CD4-positive, alpha-beta T cell treated with Interleukin-2 at 100 ng/mL for 4 hours (primary cell): ENCODE measurements around the gene PCMT1.
A peak's percentile ranks its signal among the peaks of the same experiment; 100 is the strongest.
"Not testable (repeated sequence)": the region's sequence is repeated elsewhere in the genome, so short reads cannot be mapped to it uniquely, and the experiment has no call there.

Source experiments
- DNase-seq: peaks from one replicate; pipeline ENCODE4 v3.0.0-alpha.2; 2020; ENCODE audit warnings: low spot score

The PCMT1 gene

DNA sequence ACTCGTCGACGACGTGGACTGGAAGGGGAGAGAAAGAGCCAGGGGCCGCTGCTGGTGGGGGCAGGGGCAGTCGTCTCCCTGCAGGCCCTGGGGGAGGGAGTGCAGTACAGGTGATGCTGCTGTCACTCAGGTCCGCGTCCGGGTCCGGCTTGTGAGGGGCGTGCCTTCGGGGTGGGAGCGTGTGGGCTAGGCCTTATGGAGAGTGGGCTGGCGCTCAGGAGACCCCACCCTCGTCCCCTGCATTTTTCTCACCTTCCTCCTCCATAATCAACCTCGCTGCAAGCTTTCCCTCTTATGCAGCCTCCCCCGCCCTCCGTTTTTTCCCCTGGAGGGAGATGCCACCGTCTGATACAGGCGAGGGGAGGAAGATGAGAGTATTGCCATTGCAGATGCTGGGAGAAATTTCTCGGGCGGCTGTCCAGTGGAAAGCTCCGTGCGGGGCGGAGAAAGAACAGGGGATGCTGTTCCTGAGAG, 632 bp downstream of the PCMT1 start:
- DNase-seq = peak; percentile 37

DNA sequence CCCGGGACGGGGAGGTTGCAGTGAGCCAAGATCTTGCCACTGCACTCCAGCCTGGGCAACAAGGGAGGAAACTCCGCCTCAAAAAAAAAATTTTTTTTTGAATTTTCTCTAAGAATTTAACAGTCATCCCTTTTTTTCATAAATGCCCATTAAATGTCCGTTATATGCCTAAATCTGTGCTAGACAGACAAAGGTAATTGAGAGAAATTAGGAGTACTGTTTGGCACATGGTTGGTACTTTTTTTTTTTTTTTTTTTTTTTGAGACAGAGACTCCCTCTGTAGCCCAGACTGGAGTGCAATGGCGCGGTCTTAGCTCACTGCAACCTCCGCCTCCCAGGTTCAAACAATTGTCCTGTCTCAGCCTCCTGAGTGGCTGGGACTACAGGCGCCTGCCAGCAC, 1.7 kb downstream of the PCMT1 start:
- DNase-seq = no peak

DNA sequence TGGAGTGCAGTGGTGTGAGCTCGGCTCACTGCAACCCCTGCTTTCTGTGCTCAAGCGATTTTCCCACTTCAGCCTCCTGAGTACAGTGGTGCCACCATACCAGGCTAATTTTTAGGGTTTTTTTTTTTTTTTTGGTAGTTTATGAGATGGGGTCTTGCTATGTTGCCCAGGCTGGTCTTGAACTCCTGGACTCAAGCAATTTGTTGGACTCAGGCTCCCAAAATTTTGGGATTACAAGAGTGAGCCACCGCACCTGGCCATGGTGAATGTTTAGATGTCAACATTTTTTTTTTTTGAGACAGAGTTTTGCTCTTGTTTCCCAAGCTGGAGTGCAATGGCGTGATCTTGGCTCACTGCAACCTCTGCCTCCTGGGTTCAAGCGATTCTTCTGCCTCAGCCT, 2.4 kb downstream of the PCMT1 start:
- not testable (repeated sequence) for DNase-seq

DNA sequence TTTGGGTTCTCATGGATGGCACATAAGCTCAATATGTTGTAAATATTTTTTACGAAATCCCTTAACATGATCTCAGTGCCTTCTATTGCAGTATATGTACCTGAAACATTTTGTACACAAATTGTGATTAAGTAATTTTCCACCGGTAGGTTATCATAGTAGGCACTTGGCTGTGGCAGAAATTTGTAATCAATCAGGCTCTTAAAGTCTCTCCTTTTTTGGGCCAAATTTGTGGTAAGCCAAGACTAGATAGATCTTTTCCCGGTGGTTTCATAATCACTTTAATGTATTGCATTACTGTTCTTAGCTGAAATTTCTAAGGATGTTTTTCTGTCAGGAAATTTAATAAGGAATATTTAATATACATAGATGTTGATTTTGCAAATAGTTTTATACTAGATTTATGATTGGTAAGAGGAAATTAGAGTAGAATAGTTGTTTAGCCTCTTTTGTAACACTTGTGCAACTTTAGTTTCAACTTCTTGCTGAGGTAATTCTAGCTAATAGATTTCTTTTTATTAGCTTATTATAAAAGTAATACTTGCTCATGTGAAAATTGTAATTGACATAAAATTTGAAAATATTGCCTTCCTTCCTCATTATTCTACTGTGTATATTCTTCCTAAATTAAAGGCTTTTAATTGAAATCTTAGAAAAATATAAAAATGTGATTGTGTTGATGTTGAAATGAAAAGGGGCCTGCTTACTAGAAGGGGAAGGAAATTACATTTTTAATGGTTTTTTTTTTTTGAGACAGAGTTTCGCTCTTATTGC, 3.2 kb downstream of the PCMT1 start:
- DNase-seq = no peak

DNA sequence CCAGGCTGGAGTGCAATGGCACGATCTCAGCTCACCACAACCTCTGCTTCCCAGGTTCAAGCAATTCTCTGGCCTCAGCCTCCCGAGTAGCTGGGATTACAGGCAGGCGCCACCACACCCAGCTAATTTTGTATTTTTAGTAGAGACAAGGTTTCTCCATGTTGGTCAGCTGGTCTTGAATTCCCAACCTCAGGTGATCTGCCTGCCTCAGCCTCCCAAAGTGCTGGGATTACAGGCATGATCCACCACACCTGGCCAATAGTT, 3.8 kb downstream of the PCMT1 start:
- not testable (repeated sequence) for DNase-seq

DNA sequence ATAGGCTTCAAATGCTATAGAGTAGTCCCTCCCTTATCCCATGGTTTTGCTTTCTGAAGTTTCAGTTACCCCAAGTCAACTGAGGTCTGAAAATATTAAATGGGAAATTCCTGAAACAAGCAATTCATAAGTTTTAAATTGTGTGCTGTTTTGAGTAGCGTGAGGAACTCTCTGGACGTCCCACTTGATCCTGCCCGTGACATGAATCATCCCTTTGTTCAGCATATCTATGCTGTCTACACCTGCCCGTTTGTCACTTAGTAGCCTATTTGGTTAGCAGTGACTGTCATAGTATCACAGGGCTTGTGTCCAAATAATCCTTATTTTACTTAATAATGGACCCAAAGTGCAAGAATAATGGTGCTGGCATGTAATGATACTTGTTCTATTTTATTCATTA, 5.0 kb downstream of the PCMT1 start:
- DNase-seq = no peak

DNA sequence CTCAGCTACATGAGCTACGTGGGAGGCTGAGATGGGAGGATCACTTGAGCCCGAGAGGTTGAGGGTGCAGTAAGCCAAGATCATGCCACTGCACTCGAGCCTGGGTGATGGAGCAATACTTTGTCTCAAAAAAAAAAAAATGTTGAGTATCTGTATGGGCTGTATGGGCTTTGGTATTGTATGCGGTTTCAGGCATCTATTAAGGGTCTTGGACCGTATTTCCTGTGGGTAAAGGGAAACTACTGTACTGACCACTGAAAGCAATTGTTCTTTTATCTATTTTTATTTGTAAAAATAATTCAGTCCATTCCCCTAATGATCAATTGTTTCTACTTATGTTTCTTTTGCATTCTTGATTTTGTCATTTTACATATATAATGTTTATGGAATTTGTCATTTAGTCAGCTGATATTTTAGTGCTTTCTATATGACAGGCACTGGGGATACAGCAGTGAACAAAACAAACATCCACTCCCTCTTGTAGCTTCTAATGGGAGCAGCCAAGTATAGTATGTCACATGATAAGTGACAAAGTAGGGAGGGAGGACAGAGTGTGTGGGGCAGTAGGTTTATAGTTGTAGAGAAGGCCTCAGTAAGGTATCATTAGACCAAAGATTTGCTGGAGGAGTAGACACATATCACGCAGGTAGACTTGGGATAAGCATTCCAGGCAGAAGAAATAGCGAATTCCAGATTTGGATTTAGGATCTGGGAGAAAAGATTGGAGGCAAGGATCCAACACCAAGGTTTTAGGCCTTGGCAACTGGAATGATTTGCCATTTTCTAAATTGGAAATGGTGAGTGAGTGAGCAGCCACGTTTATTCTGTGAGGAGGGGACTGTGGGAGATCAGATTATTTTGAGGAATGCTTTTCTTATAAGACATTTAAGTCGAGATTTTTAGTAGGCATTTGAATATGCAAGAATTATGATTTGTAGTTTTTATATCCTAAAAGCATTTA, 6.0 kb downstream of the PCMT1 start:
- no peak for DNase-seq

DNA sequence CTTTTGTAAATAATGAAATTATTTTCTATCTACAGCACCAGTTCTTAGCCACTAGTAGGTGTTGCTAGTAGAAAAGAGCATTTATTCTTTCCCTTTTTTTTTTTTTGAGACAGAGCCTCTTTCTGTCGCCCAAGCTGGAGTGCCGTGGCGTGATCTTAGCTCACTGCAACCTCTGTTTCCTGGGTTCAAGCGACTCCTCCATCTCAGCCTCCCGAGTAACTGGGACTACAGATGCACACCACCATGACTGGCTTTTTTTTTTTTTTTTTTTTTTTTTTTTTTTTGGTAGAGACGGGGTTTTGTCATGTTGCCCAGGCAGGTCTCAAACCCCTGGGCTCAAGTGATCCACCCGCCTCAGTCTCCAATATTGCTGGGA, 6.7 kb downstream of the PCMT1 start:
- DNase-seq = no peak

DNA sequence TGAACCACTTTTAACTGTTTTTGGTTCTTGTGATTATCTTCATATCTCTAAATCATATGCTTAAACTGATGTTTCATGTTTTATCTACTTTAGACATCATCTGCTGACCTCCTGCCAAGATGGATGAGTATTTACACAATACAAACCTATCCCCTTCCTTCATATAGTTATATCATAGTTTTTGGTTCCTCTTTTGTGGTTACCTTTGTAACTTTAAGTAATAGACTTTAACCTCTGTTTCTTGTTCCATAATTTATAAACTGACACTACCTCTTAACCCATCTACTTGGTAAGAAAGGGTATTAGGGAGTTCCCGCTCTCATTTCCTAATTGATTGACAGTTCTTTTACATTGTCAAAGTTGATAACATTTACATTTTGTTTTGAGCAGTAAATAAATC, 11.9 kb downstream of the PCMT1 start:
- DNase-seq = no peak

DNA sequence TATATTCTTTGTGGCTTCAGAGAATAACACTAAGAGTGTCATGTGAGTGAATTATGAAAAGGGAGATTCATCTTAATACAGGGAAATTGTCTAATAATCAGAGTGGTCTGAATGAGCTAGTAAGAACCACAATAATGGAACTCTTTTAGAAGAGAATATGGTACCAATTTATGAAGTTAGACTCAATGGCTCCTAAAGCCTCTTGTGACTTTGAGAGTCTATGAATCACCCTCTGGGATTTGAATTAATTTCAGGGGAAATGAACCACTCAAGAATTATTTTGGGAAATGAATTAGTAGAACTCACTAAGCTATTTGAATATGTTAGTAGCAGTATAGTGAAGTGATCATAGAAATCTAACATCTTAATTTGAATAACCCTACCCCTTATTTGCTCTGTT, 14.3 kb downstream of the PCMT1 start:
- no peak for DNase-seq

DNA sequence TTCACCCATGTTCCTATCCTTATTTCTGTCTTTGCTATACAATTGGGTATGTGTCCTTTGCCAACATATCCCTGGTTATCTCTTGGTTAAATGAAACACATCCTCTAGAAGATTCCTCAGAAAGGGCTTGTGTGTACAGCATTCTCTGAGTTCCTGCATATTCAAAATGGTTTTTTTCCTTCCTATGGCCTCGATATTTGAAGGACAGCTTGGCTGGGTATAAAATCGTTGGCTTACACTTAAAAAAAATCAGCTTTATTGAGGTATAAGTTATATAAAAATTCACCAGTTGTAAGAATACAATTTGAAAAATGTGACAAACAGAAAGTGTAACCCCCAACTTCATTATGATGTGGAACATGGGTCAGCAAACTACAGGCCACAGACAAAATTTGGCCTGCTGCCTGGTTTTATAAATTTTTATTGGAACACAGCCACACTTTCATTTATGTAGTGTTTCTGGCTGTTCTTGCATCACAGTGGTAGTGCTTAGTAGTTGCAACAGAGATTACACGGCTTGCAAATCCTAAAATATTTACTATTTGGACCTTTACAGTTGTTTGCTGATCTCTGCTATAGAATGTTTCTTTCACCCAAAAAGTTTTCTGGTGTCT, 16.7 kb downstream of the PCMT1 start:
- no peak for DNase-seq

DNA sequence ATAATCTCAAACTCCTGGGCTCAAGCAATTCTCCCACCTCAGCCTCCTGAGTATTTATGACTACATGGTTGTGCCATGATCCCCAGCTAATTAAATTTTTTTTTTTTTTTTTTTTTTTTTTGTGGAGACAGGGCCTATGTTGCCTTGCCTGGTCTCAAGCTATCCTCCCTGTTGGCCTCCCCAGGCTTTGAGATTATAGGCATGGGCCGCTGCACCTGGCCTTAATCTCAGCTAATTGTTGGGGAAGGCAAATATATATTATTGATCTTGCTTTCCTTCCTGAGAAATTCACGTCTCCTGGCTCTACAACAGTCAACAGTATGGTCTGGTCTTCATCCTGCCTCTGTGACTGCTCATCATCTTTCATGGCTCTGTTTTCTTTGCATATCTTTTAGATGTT, 20.1 kb downstream of the PCMT1 start:
- DNase-seq = no peak

DNA sequence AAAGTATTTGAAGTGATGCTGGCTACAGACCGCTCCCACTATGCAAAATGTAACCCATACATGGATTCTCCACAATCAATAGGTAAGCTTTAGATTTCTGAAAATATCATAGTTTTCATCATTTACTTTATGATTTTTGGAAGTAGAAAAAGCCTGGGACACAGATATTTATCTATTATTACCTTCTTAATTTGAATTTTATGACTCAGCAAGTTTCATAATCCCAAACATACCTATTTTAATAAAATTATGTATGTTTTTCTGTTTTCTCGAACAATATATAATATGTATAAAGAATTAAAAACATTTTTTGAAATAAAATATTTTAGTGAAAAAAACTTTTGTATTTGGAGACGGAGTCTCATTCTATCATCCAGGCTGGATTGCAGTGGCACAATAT, 21.6 kb downstream of the PCMT1 start:
- DNase-seq = no peak

DNA sequence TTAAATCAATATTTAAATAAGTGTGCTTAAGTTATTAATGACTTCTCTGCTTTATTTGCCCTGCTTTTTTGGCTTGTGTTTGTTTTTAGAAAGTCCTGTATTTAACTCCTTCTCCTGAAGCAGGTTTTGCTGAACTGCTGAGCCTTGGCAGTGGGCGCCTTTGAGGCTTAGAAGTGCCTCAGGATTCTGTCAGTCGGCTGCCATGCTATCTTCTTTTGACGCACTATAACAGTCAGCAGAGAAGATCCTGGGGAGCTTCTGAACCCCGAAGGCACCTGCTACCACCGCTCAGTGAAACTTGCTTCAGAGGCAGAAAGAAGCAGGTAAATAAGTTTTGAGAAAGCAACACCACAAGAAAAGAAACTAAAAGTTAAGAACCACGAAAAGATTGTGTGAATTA, 22.4 kb downstream of the PCMT1 start:
- no peak for DNase-seq

DNA sequence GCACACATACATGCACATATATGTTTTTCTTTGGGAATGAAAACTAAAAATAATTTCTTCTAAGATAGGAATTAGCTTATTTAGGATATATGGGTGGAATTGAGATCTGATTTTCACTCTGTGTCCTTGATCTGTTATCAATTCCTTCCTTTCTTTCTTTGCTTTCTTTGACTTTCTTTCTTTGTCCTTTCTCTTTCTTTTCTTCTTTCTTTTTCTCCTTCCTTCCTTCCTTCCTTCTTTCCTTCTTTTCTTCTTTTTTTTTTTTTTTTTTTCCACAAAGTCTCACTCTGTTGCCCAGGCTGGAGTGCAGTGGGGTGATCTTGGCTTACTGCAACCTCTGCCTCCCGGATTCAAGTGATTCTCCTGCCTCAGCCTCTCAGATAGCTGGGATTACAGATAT, 28.1 kb downstream of the PCMT1 start:
- no peak for DNase-seq

DNA sequence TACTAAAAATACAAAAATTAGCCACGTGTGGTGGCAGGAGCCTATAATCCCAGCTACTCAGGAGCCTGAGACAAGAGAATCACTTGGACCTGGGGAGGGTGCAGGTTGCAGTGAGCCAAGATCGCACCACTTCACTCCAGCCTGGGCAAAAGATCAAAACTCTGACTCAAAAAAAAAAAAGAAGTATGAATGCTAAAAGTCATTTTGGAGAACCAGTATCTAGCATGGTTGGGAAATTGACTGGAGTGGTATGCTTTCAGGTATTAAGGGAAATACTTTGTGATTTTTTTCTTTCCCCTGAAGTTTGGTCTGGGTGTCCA, 30.1 kb downstream of the PCMT1 start:
- no peak for DNase-seq

DNA sequence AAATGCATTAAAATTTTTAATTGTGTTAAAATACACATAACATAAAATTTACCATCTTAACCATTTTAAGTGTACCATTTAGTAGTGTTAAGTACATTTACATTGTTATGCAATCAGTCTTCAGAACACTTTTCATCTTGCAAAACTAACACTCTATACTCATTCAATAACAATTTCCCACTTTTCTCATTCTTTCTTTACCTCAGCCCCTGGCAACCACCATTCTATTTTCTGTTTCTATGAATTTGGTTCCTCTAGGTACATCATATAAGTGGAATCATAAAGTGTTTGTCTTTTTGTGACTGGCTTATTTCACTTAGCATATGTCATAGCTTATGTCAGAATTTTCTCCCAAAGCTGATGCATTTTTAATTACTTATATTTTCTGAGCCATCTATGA, 32.2 kb downstream of the PCMT1 start:
- DNase-seq = no peak

DNA sequence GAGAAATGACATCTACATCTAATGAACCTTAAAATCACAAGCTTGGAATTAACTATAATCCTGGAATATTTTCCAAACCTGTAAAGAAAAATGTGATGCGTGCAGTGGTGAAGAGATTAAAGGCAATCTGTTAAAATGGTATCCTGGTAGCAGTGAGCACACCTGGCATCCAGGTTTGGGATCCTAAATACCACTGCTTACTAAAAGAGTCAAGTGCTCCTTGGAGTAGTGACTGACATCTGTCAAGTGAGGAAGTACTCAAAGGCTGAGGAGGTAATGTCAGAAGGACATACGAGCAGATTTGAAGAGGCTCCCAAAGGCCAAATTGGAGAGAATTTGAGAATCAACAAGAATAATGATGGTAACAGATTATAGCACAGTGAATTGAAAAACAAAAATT, 32.8 kb downstream of the PCMT1 start:
- no peak for DNase-seq

DNA sequence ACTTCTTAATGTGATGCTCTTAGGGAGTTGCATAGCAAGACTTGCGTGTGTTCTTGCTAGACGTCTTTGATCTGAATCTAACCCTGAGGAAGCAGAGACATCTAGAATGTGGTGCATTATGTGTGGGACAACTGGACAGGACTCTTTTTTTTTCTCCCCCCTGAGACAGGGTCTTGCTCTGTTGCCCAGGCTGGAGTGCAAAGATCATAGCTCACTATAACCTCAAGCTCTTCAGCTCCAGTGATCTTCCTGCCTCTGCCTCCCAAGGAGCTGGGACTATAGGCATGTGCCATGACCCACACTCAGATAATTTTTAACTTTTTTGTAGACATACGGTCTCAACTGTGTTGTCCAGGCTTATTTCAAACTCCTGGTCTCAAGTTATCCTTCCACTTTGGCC, 34.0 kb downstream of the PCMT1 start:
- DNase-seq = no peak

DNA sequence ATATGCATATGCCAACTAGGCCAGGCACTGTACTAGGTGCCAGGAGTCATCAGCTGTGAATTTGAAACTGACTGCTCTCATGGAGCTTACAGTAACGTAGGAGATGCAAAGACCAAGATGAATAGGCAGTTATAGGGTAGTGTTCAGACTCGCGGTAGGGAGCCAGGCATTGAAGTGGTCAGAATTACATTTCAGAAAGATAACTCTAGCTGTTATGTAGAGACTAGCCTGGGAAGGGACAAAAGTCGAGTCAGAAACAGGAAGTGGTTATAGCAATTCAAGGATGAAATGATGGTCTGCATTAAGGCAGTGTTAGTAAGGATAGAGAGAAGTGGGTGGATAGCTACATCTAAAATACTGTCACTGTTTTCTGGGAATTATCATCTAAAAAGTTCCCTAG, 56.6 kb downstream of the PCMT1 start:
- DNase-seq = no peak

DNA sequence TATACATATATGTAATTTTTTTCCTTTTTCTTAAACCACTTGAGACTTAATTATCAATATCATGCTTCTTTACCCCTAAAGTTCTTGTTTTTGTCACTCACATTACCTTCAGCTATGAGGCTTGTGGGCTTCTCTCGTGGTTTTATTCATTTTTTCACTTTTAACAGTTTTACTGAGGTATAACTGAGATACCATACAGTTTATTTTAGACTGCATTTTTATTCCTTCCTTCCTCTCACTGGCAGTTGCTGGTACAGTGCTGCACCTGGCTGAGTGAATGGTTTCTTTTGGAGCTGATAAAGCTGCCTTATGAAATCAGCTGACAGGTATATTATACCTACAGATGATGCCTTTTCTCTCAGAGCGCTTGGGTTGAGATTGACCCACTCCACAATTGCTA, 60.3 kb downstream of the PCMT1 start:
- no peak for DNase-seq

DNA sequence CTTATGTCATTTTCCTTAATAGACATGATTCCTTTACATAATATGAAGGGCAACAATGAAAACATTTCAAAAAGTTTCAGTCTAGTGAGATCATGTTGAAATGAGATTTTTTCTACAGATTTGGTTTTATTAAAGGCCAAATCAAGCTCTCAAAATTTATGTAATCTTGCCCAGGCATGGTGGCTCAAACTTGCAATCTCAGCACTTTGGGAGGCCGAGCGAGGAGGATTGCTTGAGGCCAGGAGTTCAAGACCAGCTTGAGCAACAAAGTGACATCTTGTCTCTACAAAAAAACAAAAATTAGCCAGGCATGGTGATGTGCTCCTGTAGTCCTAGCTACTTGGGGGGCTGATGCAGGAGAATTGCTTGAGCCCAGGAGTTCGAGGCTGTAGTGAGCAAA, 63.8 kb downstream of the PCMT1 start:
- DNase-seq = no peak

DNA sequence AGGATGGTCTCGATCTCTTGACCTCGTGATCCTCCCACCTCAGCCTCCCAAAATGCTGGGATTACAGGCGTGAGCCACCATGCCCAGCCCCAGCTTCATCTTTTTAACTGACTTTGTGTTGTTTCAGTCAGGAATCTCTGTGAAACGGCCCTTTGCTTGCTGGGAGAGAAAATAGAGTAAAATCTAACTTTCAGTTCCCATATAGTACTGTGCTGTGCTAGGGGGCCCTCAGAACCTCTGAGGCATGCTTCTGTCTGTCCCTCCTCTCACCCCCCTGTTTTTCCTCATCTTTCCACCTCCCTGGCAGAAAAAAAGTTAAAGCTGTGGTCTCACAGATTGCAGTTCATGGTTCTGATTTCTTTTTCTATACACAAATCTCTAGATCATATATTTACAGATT, 66.2 kb downstream of the PCMT1 start:
- no peak for DNase-seq
